Panc1 (cell line): Measurements from ENCODE around the gene PRPF40B. TPM values are rescaled to one million over a fixed set of nuclear protein-coding genes. Genes with fewer than 3 reads are reported as not detected.

Experiments
- ATAC-seq: fragments of 200-7000 bp; cut with Tn5 transposase; 2 replicates; pipeline ENCODE4 v1.9.1; 2020; ENCODE audit warnings: mild to moderate bottlenecking, moderate library complexity
- BruUV-seq: library from RNA; stranded (reverse); fragments of 400-500 nt; replicated peaks from 2 replicates; lab custom pipeline; 2021; lab: Mats Ljungman, UMichigan
- CTCF ChIA-PET: fragments of 300-600 bp; sonication (Branson Sonifier 250); formaldehyde crosslinking; loops from one replicate; lab custom pipeline; 2022; ENCODE audit warnings: antibody characterized with exemption; lab: Charles Lee
- POLR2A ChIA-PET: fragments of 300-600 bp; sonication (Branson Sonifier 250); formaldehyde crosslinking; loops from one replicate; lab custom pipeline; 2022; ENCODE audit warnings: antibody characterized with exemption; lab: Charles Lee
- DNase-seq: peaks from one replicate; pipeline ENCODE4 v3.0.0-alpha.2; 2010; ENCODE audit warnings: low read depth, low spot score
- H3K27ac ChIP-seq: 2 replicates; pipeline ENCODE4 v1.5.1; 2011; ENCODE audit warnings: mild to moderate bottlenecking, low read length, inconsistent platforms
- H3K27me3 ChIP-seq: fragments of 200-500 bp; sonication (Bioruptor generic); 2 replicates; pipeline ENCODE4 v1.6.0; 2014; ENCODE audit warnings: low read length, inconsistent platforms; ENCODE audit not compliant: control insufficient read depth, insufficient read depth
- H3K36me3 ChIP-seq: fragments of 200-500 bp; sonication (Bioruptor generic); 2 replicates; pipeline ENCODE4 v1.5.1; 2014; ENCODE audit warnings: inconsistent platforms, mild to moderate bottlenecking, low read length, moderate library complexity; ENCODE audit not compliant: control insufficient read depth, insufficient read depth
- H3K4me1 ChIP-seq: 2 replicates; pipeline ENCODE4 v1.5.1; 2011; ENCODE audit warnings: inconsistent platforms, mild to moderate bottlenecking, low read length, moderate library complexity; ENCODE audit not compliant: control insufficient read depth, insufficient read depth
- H3K4me3 ChIP-seq, 2 experiments: 2 replicates each; pipeline ENCODE4 v1.5.1; 2011 to 2012; ENCODE audit warnings: low read depth in 2 of 2, low read length in 2 of 2, mild to moderate bottlenecking in 2 of 2, inconsistent platforms in 1 of 2, moderate library complexity in 1 of 2
- H3K9me3 ChIP-seq: fragments of 200-500 bp; sonication (Bioruptor generic); 2 replicates; pipeline ENCODE4 v1.5.1; 2014; ENCODE audit warnings: low read depth, mild to moderate bottlenecking, inconsistent platforms, low read length, moderate library complexity; ENCODE audit not compliant: control insufficient read depth, insufficient read depth
- CTCF ChIP-seq: fragments of 450-650 bp; IDR thresholded peaks from 2 replicates; pipeline ENCODE4 v1.5.1; 2017; ENCODE audit warnings: mild to moderate bottlenecking
- POLR2AphosphoS5 ChIP-seq: IDR thresholded peaks from 2 replicates; pipeline ENCODE4 v1.6.1; 2012; ENCODE audit warnings: mild to moderate bottlenecking, low read depth, low read length, moderate library complexity
- REST ChIP-seq, 2 experiments: IDR thresholded peaks; 2 replicates each; pipeline ENCODE4 v1.6.1; 2011 to 2012; ENCODE audit warnings: low read depth in 2 of 2, control low read depth in 1 of 2, low read length in 1 of 2, mild to moderate bottlenecking in 1 of 2, moderate library complexity in 1 of 2; ENCODE audit not compliant: insufficient read depth in 1 of 2
- SIN3A ChIP-seq: IDR thresholded peaks from 2 replicates; pipeline ENCODE4 v1.6.1; 2012; ENCODE audit warnings: low read depth, mild to moderate bottlenecking, low read length, moderate library complexity, borderline replicate concordance; ENCODE audit not compliant: insufficient read depth
- TCF7L2 ChIP-seq: IDR thresholded peaks from 2 replicates; pipeline ENCODE4 v1.6.1; 2011; ENCODE audit warnings: mild to moderate bottlenecking, low read depth, low read length, inconsistent platforms
- in situ Hi-C: cut with HindIII; loops from 2 replicates; pipeline ENCODE4 v1.10.0; 2016; ENCODE audit warnings: low sequenced_read_pairs, low pct_unique_long_range_greater_than_20kb
- intact Hi-C: fragments of 100-400 bp; cut with micrococcal nuclease; formaldehyde crosslinking; loops from one replicate; pipeline ENCODE4 v1.10.0; 2022; ENCODE audit not compliant: unreplicated experiment
- total RNA-seq: library from RNA; stranded (reverse); gene quantifications from one replicate; pipeline ENCODE4 v1.2.1, GENCODE V29; 2021; ENCODE audit not compliant: unreplicated experiment

The PRPF40B gene
- total RNA-seq, 1 experiment from 2014 or later, result 26.3 TPM

- Histone ChIP-seq H3K4me1 (no peaks in the 10 kb centered on the region; the same call in 1 of the 2 replicates), H3K27me3 (no peaks in the 10 kb centered on the region), H3K36me3 (no peaks in the 10 kb centered on the region), H3K27ac (no peak overlapping the region), H3K9me3 (no peaks in the 10 kb centered on the region), H3K4me3 (no peak overlapping the region)
- no peak for TF ChIP-seq SIN3A
- no peak for TF ChIP-seq REST (IDR thresholded peaks at IDR 0.05; ENCODE audit: insufficient read depth in 1 of 2, low read depth in 2 of 2, low read length in 1 of 2)
- TF ChIP-seq CTCF, result no peak
- no peak for TF ChIP-seq POLR2AphosphoS5
- no peak for TF ChIP-seq TCF7L2
- in situ Hi-C loops, result no loop called here
- BruUV-seq, result no TSS peak
- intact Hi-C loops, result no loop called here
- POLR2A ChIA-PET, result no interaction called here
- CTCF ChIA-PET, result no interaction called here
- no peak for DNase-seq
- no peak for ATAC-seq
Observed at GRCh38 chr12:49674318-49674981, 51.1 kb downstream of the PRPF40B start.

GRCh38 chr12:49675137-49675536 lies 51.8 kb downstream of the PRPF40B start:
- Histone ChIP-seq H3K36me3 (no peaks in the 10 kb centered on the region), H3K4me1 (no peaks in the 10 kb centered on the region; the same call in 1 of the 2 replicates), H3K27ac (no peak overlapping the region), H3K4me3 (no peak overlapping the region), H3K9me3 (no peaks in the 10 kb centered on the region), H3K27me3 (no peaks in the 10 kb centered on the region)
- CTCF ChIA-PET, result no interaction called here
- POLR2A ChIA-PET, result no interaction called here
- intact Hi-C loops, result no loop called here
- ATAC-seq (no peak), DNase-seq (no peak)
- in situ Hi-C loops, result no loop called here
- TF ChIP-seq CTCF (no peak), REST (IDR thresholded peaks at IDR 0.05; ENCODE audit: insufficient read depth in 1 of 2, low read depth in 2 of 2, low read length in 1 of 2) (no peak), SIN3A (no peak)
- no TSS peak for BruUV-seq
